ENCODE measurements around the gene PXYLP1.

GRCh38 chr3:141285570-141285969 is 53.9 kb downstream of the PXYLP1 start:
- TF ChIP-seq POLR2A (IDR thresholded peaks at IDR 0.05; ENCODE audit: low read depth, low read length) (no peak), POLR2AphosphoS5 (IDR thresholded peaks at IDR 0.05; ENCODE audit: low read depth, low read length) (no peak)
